GM19395 (cell line): ENCODE data around the gene RICTOR.

ENCODE experiments used
- ATAC-seq: cut with Tn5 transposase; IDR thresholded peaks from one replicate; pipeline ENCODE4 v1.9.1; 2021; ENCODE audit warnings: mild to moderate bottlenecking, moderate library complexity; ENCODE audit not compliant: unreplicated experiment

Gene RICTOR

GRCh38 chr5:38899936-38900335 is 174.3 kb downstream of the RICTOR start:
- ATAC-seq = no peak

- ATAC-seq = no peak
Observed at GRCh38 chr5:38896760-38897159, 177.4 kb downstream of the RICTOR start.

- ATAC-seq = no peak
Observed at GRCh38 chr5:38892363-38892762, 181.8 kb downstream of the RICTOR start.

GRCh38 chr5:38891563-38891962 is 182.6 kb downstream of the RICTOR start:
- no peak for ATAC-seq

- ATAC-seq = no peak
Observed at GRCh38 chr5:38889424-38889823, 184.8 kb downstream of the RICTOR start.

- ATAC-seq = no peak
Observed at GRCh38 chr5:38888041-38888440, 186.2 kb downstream of the RICTOR start.
